CD4-positive, alpha-beta T cell treated with Interleukin-6 for 4 hours (primary cell): ENCODE measurements around the gene BAIAP2.

Source experiments
- DNase-seq: peaks from one replicate; pipeline ENCODE4 v3.0.0-alpha.2; 2020; ENCODE audit warnings: mixed read lengths

The BAIAP2 gene

DNA sequence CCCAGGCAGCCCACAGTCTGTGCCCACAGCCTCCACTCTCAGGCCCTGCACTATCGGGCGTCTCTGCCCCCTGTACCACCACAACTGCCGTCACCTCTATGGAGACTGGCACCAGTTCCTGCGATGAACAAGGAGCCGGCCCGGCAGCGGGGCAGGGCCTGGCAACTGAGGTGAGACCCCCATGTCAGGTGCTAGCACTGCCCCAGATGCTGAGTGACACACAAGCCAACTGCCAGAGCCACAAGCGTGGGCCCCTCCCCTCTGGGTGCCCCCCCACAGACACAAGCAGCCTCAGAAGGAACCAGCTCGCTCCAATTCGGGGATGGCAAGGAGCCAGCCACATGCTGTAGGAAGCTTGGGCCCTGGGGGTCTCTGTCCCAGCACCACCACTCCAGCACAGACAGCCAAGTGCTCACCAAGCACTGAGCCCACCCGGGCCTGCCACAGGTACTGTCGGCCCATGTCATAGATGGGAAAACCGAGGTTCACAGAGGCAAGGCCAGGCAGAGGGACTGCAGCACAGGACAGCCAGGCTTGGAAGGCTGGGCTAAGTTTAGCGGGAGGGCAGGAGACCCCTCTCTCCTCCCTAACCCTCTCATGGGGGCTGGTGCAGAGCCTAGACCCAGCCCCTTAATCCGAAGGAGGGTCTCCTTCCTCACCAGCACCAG lies 128.9 kb downstream of the BAIAP2 start:
- DNase-seq: no peak

- no peak for DNase-seq
These were observed 129.7 kb downstream of the BAIAP2 start for GRCh38 chr17:81164371-81165245.

DNA sequence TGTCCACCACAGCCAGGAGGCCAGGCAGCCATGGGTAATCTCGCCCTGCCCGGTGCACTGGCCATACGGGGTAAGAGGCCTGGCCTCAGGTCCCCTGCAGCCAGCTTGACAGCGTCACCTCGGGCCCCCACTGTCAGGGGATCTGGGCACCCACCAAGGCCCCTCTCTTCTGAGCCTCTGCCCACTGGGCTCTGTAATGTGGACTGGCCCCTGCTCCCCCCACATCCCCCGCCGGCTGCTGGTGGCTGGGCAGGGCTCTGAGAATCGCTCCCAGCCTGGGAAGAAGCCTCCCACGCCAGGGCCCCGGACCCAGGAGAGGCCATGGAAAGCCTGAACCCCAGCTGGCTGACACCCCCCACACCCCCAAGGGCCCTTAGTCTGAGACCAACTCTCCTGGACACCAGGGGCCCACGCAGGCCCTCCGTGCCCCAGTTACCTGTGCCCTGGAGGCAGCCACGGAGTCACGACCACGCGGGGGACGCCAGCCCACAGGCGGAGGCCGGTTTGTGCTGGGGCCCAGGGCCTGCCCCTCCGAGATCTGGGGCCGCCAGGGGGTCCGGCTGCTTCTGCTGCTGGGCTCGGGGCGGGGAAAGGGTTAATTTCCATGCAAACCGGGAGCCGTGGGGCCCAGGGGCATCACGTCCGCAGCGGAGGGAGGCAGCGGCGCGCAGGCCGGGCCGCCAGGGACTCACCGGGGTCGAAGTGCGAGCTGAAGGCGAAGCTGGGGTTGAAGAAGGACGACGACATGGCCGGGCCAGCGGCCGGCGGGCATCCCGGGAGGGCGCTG lies 130.5 kb downstream of the BAIAP2 start, which contains the start of gene PVALEF:
TSS of gene PVALEF (plus strand) at position 262 of the 787 bp plus-strand sequence. CDS start 15,720 bp downstream, outside the sequence.
- no peak for DNase-seq

- DNase-seq: no peak
These were observed 131.1 kb downstream of the BAIAP2 start, which contains the start of gene AATK for GRCh38 chr17:81166033-81166492. Gene AATK, minus strand, starts transcription at chr17:81166221. Its CDS starts 229 bp downstream, at chr17:81165992.
